Measurements from ENCODE around the gene LMX1B. TPM values are rescaled to one million over a fixed set of nuclear protein-coding genes. Genes with fewer than 3 reads are reported as not detected.

Gene LMX1B
- total RNA-seq, 1 donor from 2014 or later, result 0.14 TPM

DNA sequence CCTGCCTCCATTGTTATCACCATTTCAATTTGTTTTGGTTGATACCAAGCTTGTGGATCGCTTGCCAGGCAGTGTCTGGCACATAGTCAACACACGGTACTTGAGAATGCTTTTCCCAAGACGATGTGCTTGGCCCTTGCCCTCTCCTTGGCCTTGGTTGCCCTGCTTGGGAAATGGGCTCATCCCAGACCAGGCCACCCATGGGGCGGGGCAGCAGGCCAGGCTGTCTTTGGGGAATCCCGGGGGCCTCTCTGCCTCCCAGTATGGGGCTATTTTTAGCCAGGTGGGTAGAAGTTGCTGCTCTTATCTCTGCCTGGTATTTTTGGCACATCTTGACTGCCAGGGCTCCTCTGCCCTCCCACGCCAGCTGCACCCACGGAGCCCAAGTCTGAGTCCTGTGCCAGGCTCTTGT, 49.9 kb downstream of the LMX1B start:
- TF ChIP-seq, protein P1, sequence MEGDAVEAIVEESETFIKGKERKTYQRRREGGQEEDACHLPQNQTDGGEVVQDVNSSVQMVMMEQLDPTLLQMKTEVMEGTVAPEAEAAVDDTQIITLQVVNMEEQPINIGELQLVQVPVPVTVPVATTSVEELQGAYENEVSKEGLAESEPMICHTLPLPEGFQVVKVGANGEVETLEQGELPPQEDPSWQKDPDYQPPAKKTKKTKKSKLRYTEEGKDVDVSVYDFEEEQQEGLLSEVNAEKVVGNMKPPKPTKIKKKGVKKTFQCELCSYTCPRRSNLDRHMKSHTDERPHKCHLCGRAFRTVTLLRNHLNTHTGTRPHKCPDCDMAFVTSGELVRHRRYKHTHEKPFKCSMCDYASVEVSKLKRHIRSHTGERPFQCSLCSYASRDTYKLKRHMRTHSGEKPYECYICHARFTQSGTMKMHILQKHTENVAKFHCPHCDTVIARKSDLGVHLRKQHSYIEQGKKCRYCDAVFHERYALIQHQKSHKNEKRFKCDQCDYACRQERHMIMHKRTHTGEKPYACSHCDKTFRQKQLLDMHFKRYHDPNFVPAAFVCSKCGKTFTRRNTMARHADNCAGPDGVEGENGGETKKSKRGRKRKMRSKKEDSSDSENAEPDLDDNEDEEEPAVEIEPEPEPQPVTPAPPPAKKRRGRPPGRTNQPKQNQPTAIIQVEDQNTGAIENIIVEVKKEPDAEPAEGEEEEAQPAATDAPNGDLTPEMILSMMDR (IDR thresholded peaks at IDR 0.05), result no peak
- intact Hi-C loops (cut with DNase I), result no loop called here
- no peak overlapping the region for H3K27ac ChIP-seq
- no peaks in the 10 kb centered on the region for H3K36me3 ChIP-seq
- no peak for DNase-seq
- H3K4me1 ChIP-seq, result peaks cover 2% of the 10 kb centered on the region
- no peak for ATAC-seq
- H3K27me3 ChIP-seq, result peaks cover 42% of the 10 kb centered on the region
- no peaks in the 10 kb centered on the region for H3K9me3 ChIP-seq
- no peak overlapping the region for H3K4me3 ChIP-seq

DNA sequence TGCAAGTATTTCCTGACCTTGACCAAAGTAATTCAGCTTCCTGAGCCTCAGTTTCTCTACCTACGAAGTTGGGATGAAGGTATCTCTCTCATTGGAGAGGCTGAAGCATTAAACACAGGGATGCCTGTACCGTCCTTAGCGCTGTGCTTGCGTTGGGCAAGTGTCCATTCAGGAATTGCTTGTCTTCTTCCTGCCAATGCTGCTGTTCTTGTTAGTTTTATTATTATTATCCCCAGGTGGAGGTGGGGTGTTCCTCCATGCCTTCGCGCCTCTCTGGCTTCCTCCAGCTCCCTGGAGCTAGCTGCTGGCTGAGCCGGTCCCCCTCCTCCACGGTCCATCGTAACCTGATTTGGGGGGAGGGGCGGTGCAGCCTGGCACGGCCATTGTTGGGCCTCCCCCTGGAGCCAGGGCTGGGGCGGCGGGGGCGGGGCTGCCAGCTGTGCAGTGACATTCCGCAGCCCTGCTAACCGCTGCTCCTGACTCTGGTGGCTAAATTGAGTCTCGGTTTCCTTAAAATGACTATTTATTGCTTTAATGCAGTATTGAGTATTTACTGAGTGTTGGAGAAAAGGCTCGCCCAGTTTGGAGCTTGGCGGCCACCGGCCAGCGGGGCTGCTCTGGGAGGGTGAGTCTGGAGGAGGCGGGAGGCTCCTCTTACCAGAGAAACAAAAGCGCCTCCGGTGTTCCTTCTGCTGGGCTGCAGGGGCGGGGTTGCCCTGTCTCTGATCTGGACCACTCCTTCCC, 51.3 kb downstream of the LMX1B start:
- H3K27me3 ChIP-seq, result peaks cover 51% of the 10 kb centered on the region
- no peak overlapping the region for H3K4me3 ChIP-seq
- H3K36me3 ChIP-seq, result no peaks in the 10 kb centered on the region
- H3K4me1 ChIP-seq, result peaks cover 2% of the 10 kb centered on the region
- intact Hi-C loops (cut with DNase I), result no loop called here
- H3K9me3 ChIP-seq, result no peaks in the 10 kb centered on the region
- ATAC-seq (no peak), DNase-seq (no peak)
- TF ChIP-seq, protein P1 (IDR thresholded peaks at IDR 0.05), result no peak
- H3K27ac ChIP-seq, result no peak overlapping the region

DNA sequence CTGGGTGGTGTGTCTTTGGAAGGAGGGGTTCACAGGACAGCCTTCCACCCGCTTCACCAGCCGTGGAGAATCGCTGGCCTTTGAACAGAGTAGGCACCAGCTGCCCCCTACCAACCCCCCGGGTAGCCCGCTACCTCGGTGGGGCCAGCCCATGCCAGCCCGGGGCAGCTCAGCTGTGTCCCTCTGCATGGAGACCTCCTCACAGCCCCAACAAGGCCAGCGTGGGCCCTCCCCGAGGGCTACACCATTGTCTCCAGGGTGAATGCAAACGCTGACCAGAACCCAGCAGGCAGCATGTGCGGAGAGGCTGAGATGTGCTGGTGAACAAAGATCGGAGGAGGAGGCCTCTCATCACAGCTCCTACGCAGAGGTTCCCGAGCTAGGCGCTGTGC, 51.9 kb downstream of the LMX1B start:
- no peak overlapping the region for H3K4me3 ChIP-seq
- TF ChIP-seq, protein P1 (IDR thresholded peaks at IDR 0.05), result no peak

DNA sequence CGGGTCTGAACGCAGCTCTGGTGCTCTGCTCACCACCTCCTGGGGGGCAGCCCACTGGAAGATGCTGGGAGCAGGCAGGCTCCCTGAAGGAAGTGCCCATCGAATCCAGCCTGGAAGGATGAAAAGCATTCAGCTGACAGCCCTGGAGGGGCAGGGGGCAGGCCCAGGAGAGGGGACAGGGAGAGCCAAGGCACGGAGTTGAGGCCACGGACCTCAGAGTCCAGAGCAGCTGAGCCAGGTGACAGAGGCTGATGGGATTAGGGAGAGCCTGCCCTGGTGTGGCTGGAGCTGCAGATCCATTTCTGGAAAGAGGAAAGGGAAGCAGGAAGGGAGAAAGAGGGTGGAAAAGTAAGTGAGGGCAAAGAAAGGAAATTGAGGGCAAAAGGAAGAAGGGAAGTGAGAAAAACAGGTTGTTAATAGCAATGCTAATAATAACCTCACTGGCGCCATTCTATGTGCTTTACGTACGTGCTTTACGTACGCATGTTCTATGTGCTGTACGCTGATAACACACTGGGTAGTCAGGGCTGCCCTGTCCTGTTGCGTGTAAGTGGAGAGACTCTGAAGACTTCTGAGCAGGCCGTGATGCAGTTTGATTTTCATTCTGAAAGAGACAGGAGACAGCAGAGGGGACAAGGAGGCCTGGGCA, 52.6 kb downstream of the LMX1B start:
- ATAC-seq (no peak), DNase-seq (no peak)
- Histone ChIP-seq H3K4me3 (no peak overlapping the region), H3K36me3 (no peaks in the 10 kb centered on the region), H3K9me3 (no peaks in the 10 kb centered on the region), H3K27ac (no peak overlapping the region), H3K27me3 (peaks cover 64% of the 10 kb centered on the region), H3K4me1 (peaks cover 2% of the 10 kb centered on the region)
- TF ChIP-seq, protein P1 (IDR thresholded peaks at IDR 0.05), result no peak
- intact Hi-C loops (cut with DNase I), result no loop called here

More for the DNA sequence above, 51.9 kb downstream of the LMX1B start:
- intact Hi-C loops (cut with DNase I), result no loop called here
- no peak for ATAC-seq
- no peak for DNase-seq
- no peak overlapping the region for H3K27ac ChIP-seq
- H3K9me3 ChIP-seq, result no peaks in the 10 kb centered on the region
- no peaks in the 10 kb centered on the region for H3K36me3 ChIP-seq
- peaks cover 57% of the 10 kb centered on the region for H3K27me3 ChIP-seq
- peaks cover 2% of the 10 kb centered on the region for H3K4me1 ChIP-seq

DNA sequence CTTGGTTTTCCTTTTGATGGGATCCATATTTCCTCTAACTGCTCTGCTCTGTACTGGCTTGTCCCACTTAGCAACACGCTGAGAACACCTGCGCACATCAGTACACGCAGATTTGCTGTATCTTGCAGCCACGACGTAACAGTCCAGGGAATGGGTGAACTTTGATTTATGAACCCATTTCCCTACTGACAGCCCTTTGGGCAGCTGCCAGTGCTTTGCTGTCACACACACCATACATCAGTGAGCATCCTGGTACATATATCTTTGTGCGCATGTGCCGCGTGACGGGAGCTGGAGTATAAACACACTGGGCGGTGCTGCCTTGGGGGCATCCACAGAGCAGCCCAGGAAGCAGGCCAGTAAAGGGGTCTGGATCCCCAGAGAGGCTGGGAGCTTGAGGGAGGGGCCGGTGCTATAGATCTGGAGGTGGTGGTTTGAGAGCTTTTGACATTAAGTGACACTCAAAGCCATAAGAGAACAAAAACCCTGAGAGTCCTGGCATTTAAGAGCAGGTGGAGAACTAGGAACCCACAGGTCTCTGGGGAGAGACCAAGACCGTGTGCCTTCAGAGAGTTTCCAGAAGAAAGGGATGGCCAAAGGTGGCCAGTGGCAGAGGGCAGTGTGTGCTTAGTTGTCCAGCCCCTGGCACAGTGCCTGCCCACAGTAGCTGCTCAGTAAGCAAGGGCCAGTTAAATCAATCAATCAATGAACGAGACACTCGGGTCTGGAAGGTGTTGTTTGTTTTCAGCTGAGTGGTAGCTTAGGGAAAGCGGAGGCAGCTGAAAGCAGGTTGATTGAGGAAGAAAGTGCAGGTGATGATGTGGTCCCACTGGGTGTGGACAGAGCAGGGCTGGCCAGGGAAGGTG, 53.7 kb downstream of the LMX1B start:
- ATAC-seq, result no peak
- Histone ChIP-seq H3K9me3 (no peaks in the 10 kb centered on the region), H3K36me3 (no peaks in the 10 kb centered on the region), H3K4me1 (peaks cover 2% of the 10 kb centered on the region), H3K27ac (no peak overlapping the region), H3K27me3 (peaks cover 75% of the 10 kb centered on the region), H3K4me3 (no peak overlapping the region)
- DNase-seq, result no peak
- intact Hi-C loops (cut with DNase I), result no loop called here
- TF ChIP-seq, protein P1 (IDR thresholded peaks at IDR 0.05), result no peak

Measured in upper lobe of right lung (tissue), 1 donor.